ENCODE results near the gene SMIM36. TPM values are rescaled to one million over a fixed set of nuclear protein-coding genes. Genes with fewer than 3 reads are reported as not detected.
"Not testable (repeated sequence)": the region's sequence is repeated elsewhere in the genome, so short reads cannot be mapped to it uniquely, and the experiment has no call there.

SMIM36 gene
- total RNA-seq, 4 donors from 2014 or later = not detected

GRCh38 chr17:55527540-55528118 lies 16.4 kb upstream of the SMIM36 start:
- WGBS = 77% methylated on average over 5 of the region's 5 CpGs
- H3K9me3 ChIP-seq = no peaks in the 10 kb centered on the region
- TF ChIP-seq POLR2AphosphoS5 (IDR thresholded peaks at IDR 0.05) (no peak), EP300 (IDR thresholded peaks at IDR 0.05) (no peak), POLR2A (IDR thresholded peaks at IDR 0.05; ENCODE audit: low read depth) (no peak), CTCF (IDR thresholded peaks at IDR 0.05) (peak; percentile 45 to 53 (median 46))
- peaks cover 0 to 4% (median 0%) of the 10 kb centered on the region in 4 donors for H3K4me1 ChIP-seq
- H3K27me3 ChIP-seq = no peaks in the 10 kb centered on the region
- no peak for DNase-seq (ENCODE audit: extremely low spot score)
- no peak overlapping the region for H3K4me3 ChIP-seq
- no peak overlapping the region for H3K27ac ChIP-seq (replicated peaks in 1 of 4)
- no peaks in the 10 kb centered on the region for H3K36me3 ChIP-seq
- intact Hi-C loops (cut with DNase I) = loop anchor here (2.0 to 5.0 kb wide), 4 partner anchors 75 to 243 kb away; no protein-coding TSS in a partner anchor

- 80% methylated on average over 4 of the region's 4 CpGs for WGBS
- Histone ChIP-seq H3K36me3 (no peaks in the 10 kb centered on the region), H3K9me3 (no peaks in the 10 kb centered on the region), H3K27me3 (no peaks in the 10 kb centered on the region), H3K4me3 (no peak overlapping the region), H3K4me1 (peaks cover 0 to 4% (median 0%) of the 10 kb centered on the region in 4 donors), H3K27ac (replicated peaks in 1 of 4) (no peak overlapping the region)
- TF ChIP-seq EP300 (IDR thresholded peaks at IDR 0.05) = no peak
- no peak for TF ChIP-seq POLR2AphosphoS5 (IDR thresholded peaks at IDR 0.05)
- TF ChIP-seq CTCF (IDR thresholded peaks at IDR 0.05) = no peak
- TF ChIP-seq POLR2A (IDR thresholded peaks at IDR 0.05; ENCODE audit: low read depth) = no peak
- DNase-seq (ENCODE audit: extremely low spot score) = no peak
- intact Hi-C loops (cut with DNase I) = loop anchor here (5.0 kb wide), 2 partner anchors 78 to 118 kb away; no protein-coding TSS in a partner anchor
Observed at GRCh38 chr17:55524440-55525220, 13.4 kb upstream of the SMIM36 start.

GRCh38 chr17:55523032-55523431 lies 11.8 kb upstream of the SMIM36 start:
- H3K27ac ChIP-seq (replicated peaks in 1 of 4); H3K36me3 ChIP-seq; DNase-seq (ENCODE audit: extremely low spot score); H3K27me3 ChIP-seq; H3K4me3 ChIP-seq; H3K9me3 ChIP-seq; intact Hi-C loops (cut with DNase I); H3K4me1 ChIP-seq: not testable (repeated sequence)
- WGBS = 100% methylated on average over 4 of the region's 4 CpGs

- intact Hi-C loops (cut with DNase I) = no loop called here
- Histone ChIP-seq H3K4me3 (no peak overlapping the region), H3K27me3 (no peaks in the 10 kb centered on the region), H3K9me3 (no peaks in the 10 kb centered on the region), H3K4me1 (no peaks in the 10 kb centered on the region), H3K27ac (replicated peaks in 1 of 4) (no peak overlapping the region), H3K36me3 (no peaks in the 10 kb centered on the region)
- no peak for DNase-seq (ENCODE audit: extremely low spot score)
- TF ChIP-seq POLR2AphosphoS5 (IDR thresholded peaks at IDR 0.05) (no peak), POLR2A (IDR thresholded peaks at IDR 0.05; ENCODE audit: low read depth) (no peak), EP300 (IDR thresholded peaks at IDR 0.05) (no peak), CTCF (IDR thresholded peaks at IDR 0.05) (no peak)
Observed at GRCh38 chr17:55521186-55521585, 9.9 kb upstream of the SMIM36 start.

- Histone ChIP-seq H3K4me1 (no peaks in the 10 kb centered on the region), H3K27ac (replicated peaks in 1 of 4) (no peak overlapping the region), H3K4me3 (no peak overlapping the region), H3K27me3 (no peaks in the 10 kb centered on the region), H3K36me3 (no peaks in the 10 kb centered on the region), H3K9me3 (no peaks in the 10 kb centered on the region)
- TF ChIP-seq EP300 (IDR thresholded peaks at IDR 0.05) (no peak), POLR2A (IDR thresholded peaks at IDR 0.05; ENCODE audit: low read depth) (no peak), POLR2AphosphoS5 (IDR thresholded peaks at IDR 0.05) (no peak), CTCF (IDR thresholded peaks at IDR 0.05) (no peak)
- intact Hi-C loops (cut with DNase I) = no loop called here
- DNase-seq (ENCODE audit: extremely low spot score) = no peak
- WGBS = 90% methylated on average over 5 of the region's 5 CpGs
Observed at GRCh38 chr17:55520402-55520801, 9.2 kb upstream of the SMIM36 start.
